Measurements from ENCODE around the gene AIRE. TPM values are rescaled to one million over a fixed set of nuclear protein-coding genes. Genes with fewer than 3 reads are reported as not detected.

AIRE gene
- total RNA-seq, 2 experiments from 2014 or later = not detected

DNA sequence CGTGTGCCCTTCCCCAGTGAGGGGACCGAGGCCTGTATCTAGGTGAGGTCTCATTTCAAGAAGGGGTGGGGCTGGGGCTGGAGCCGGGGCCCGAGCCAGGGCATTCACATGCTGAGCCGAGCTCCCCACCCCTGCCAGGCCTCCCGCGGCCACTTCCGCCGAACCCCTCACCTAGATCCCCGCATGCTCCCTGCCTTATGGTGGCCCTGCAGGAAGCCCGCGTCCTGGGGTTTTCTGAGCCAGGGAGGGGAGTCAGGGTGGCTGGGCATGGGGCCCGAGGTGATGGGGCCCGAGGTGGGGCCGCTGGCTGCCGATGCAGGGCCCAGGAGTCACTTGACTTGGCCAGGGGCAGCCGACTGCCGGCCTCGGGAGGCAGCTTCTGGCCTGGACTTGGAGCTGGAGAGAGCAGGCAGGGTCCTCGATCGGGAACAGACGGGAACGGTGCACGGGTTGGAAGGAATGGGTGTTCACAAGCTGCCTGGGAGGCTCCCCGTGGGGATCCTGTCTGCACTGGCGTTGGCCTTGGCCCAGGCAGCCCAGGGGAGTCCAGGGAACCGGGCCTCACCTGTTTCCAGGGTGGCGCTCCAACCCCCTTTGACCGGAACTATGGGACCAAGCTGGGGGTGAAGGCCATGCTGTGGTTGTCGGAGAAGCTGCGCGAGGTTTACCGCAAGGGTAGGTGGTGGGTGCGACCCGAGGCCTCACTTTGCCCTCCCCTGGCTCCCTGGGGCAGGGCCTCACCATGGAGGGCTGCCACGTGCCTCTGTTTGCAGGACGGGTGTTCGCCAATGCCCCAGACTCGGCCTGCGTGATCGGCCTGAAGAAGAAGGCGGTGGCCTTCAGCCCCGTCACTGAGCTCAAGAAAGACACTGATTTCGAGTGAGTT is 40.0 kb downstream of the AIRE start:
- Mint-ChIP-seq H3K4me3 (no peak overlapping the region), H3K36me3 (ENCODE audit: low read depth) (peaks cover 11% of the 10 kb centered on the region), H3K27ac (no peak overlapping the region), H3K27me3 (ENCODE audit: low read depth) (no peaks in the 10 kb centered on the region), H3K9me3 (ENCODE audit: insufficient read depth) (no peaks in the 10 kb centered on the region), H3K4me1 (ENCODE audit: low read depth) (no peaks in the 10 kb centered on the region)
- ATAC-seq (no peak), DNase-seq (no peak)
- CTCF ChIA-PET = no interaction called here
- POLR2A ChIA-PET = no interaction called here

DNA sequence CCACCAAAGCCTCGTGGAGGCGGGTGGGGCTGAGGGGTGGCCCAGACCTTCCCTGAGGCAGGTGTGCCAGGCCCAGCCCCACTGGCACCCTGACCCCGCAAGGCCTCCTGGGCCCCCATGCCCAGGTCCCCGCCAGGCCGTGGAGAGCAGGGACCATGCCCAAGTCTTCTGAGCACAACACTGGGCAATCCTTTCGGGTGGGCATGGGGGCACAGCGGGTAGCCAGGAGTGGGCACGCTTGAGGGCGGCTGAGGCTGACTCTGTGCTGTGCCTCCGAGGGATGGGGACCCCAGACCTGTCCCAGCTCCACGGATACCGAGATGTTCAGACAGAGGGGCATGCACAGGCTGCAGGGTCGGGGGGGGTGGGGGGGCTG is 40.6 kb downstream of the AIRE start:
- no peak for ATAC-seq
- H3K9me3 Mint-ChIP-seq (ENCODE audit: insufficient read depth) = no peaks in the 10 kb centered on the region
- H3K27ac Mint-ChIP-seq = no peak overlapping the region
- H3K4me1 Mint-ChIP-seq (ENCODE audit: low read depth) = no peaks in the 10 kb centered on the region
- no peak for DNase-seq
- H3K4me3 Mint-ChIP-seq = no peak overlapping the region
- CTCF ChIA-PET = no interaction called here
- POLR2A ChIA-PET = no interaction called here
- no peaks in the 10 kb centered on the region for H3K27me3 Mint-ChIP-seq (ENCODE audit: low read depth)
- H3K36me3 Mint-ChIP-seq (ENCODE audit: low read depth) = peaks cover 11% of the 10 kb centered on the region

DNA sequence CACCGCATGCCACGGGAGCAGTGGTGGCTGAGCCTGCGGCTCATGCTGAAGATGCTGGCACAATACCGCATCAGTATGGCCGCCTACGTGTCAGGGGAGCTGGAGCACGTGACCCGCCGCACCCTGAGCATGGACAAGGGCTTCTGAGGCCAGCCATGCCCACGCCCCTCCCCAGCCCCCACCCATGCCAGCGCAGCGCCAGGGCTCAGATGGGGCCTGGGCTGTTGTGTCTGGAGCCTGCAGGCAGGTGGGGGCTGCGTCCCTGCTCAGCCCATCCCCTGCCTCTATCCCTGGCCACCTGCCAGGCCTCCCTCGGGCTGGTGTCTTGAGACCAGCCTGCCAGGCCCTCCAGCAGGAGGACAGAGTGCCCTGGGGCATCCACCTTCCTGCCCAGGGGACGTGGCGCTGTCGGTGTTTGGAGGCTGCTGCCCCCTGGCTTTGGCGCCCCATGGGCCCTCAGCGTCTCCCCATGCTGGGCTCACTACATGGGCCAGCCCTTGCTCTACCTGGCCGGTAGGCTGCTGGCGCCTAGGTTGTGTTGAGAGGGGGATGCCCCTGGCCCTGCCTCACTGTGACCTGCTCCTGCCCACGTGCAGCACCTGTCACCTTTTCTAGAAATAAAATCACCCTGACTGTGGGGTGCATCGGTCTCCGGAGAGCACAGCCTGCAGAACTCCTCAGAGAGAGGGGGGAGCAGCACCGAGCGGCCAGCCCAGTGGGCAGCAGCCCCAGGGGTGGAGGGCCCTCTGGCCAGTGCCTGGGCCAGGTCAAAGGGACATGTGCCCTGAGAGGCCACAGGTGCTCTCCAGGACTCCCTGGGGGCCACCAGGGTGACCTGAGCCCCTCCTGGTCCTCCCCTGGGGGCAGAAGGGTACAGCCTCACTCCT is 41.3 kb downstream of the AIRE start:
- ChIA-PET CTCF (interaction anchor here (1.0 kb wide), 1 partner anchor 29 kb away, joined by 3 read pairs; no protein-coding TSS in a partner anchor), POLR2A (interaction anchor here (1.2 kb wide), 1 partner anchor 11 kb away, joined by 5 read pairs; no protein-coding TSS in a partner anchor)
- Mint-ChIP-seq H3K36me3 (ENCODE audit: low read depth) (peaks cover 13% of the 10 kb centered on the region), H3K4me1 (ENCODE audit: low read depth) (no peaks in the 10 kb centered on the region), H3K27me3 (ENCODE audit: low read depth) (no peaks in the 10 kb centered on the region), H3K9me3 (ENCODE audit: insufficient read depth) (no peaks in the 10 kb centered on the region), H3K4me3 (no peak overlapping the region), H3K27ac (no peak overlapping the region)
- DNase-seq (no peak), ATAC-seq (no peak)

DNA sequence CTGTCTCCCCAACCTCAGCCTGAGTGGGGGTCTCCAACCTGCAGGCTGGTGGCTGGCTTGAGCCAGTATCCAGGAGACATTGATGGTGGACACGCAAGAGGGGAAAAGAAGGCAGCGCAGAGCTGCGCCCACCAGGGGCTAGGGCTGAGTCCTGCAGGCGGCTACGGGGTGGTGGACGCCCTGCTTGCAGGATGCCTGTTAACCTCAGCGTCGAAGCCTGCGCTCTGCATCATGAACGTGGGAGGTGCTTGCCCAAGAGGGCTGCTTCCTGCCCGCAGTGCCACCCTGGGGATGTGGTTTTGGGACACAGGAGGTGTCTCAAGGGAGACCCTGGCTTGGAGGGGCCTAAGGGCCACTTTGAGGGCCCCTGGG is 41.9 kb downstream of the AIRE start:
- DNase-seq = no peak
- ChIA-PET CTCF (interaction anchor here (1.0 kb wide), 1 partner anchor 30 kb away, joined by 3 read pairs; no protein-coding TSS in a partner anchor), POLR2A (interaction anchor here (0.6 to 1.2 kb wide), 2 partner anchors 11 to 19 kb away, joined by 3 to 5 read pairs; no protein-coding TSS in a partner anchor)
- Mint-ChIP-seq H3K9me3 (ENCODE audit: insufficient read depth) (no peaks in the 10 kb centered on the region), H3K27ac (no peak overlapping the region), H3K27me3 (ENCODE audit: low read depth) (no peaks in the 10 kb centered on the region), H3K36me3 (ENCODE audit: low read depth) (peaks cover 13% of the 10 kb centered on the region), H3K4me1 (ENCODE audit: low read depth) (no peaks in the 10 kb centered on the region), H3K4me3 (no peak overlapping the region)
- no peak for ATAC-seq

DNA sequence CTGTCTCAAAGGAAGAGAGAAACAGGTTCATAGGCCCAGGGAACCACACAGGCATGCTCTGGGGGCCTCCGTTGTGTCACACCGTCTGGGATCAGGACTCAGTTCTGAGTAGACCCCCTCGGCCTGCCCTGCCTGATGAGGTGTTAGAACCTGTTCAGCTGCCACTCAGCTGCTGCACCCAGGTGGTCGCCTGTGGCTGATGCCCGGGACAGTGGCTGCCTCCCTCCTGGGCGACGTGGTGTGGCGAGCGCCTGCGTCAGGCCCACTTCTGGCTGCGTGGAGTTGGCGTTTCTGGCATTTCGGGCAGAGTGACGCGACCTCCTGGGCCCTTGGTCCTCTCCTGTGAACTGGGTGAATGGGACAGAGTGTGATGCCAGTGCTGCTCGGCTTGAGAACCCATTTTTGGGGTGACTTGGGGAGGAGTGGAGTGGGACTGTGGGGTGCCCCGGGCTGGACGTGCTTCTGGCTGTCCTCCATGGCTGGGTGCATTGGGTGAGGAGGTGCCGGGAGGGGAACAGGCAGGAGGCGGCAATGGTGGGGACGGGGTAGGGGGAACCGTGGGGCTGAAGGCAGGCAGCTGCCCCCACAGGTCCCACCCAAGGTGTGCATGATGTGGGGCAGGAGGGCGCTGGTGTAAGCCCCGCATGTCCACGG is 42.7 kb downstream of the AIRE start:
- DNase-seq = no peak
- peaks cover 10% of the 10 kb centered on the region for H3K36me3 Mint-ChIP-seq (ENCODE audit: low read depth)
- no peak overlapping the region for H3K4me3 Mint-ChIP-seq
- H3K27ac Mint-ChIP-seq = peak overlapping the region; percentile 25
- no peaks in the 10 kb centered on the region for H3K27me3 Mint-ChIP-seq (ENCODE audit: low read depth)
- H3K9me3 Mint-ChIP-seq (ENCODE audit: insufficient read depth) = no peaks in the 10 kb centered on the region
- POLR2A ChIA-PET = interaction anchor here (0.6 to 1.2 kb wide), 2 partner anchors 10 to 19 kb away, joined by 3 to 5 read pairs; no protein-coding TSS in a partner anchor
- ATAC-seq = no peak
- CTCF ChIA-PET = interaction anchor here (1.0 kb wide), 1 partner anchor 31 kb away, joined by 3 read pairs; no protein-coding TSS in a partner anchor
- H3K4me1 Mint-ChIP-seq (ENCODE audit: low read depth) = no peaks in the 10 kb centered on the region

DNA sequence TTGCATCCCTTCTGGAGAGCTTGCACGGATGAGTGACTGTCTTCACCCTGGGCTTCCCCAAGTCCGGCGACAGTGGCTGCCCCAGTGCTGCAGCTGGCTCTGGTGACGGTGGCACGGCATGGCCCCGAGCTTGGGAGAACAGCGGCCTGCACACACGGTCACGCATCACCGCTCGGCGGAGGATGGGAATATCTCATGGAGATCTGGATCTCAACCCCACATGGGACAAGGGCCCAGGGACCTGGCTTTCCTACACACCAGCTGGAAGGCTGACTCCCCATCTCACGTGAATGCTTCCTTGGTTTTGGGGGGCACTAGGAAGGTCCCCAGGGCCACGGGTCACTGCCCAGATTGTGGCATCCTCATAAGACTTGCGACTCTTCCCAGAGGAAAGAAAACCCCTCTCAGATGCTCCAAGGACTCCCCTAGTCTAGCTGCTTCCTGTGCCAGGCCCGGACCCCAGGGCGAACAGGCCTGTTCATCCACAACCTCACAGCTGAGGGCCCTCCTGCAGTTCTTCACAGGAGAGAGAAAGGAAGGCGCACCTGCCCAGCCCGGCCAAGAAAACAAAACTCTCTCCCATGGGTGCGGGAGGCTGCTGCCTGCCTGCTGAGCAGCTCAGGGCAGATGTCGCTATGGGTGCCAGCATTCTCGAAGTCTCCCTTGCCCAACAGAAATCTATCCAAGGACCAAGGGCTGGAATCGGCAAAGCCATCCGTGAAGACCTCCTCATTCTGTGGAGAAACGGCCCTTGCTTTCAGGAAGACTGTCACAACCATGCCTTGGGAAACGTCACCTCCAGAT is 43.6 kb downstream of the AIRE start:
- ChIA-PET POLR2A (interaction anchor here (0.6 kb wide), 1 partner anchor 76 kb away, joined by 3 read pairs; no protein-coding TSS in a partner anchor), CTCF (no interaction called here)
- H3K27me3 Mint-ChIP-seq (ENCODE audit: low read depth) = no peaks in the 10 kb centered on the region
- H3K36me3 Mint-ChIP-seq (ENCODE audit: low read depth) = peaks cover 10% of the 10 kb centered on the region
- no peak overlapping the region for H3K27ac Mint-ChIP-seq
- DNase-seq (no peak), ATAC-seq (no peak)
- H3K4me1 Mint-ChIP-seq (ENCODE audit: low read depth) = no peaks in the 10 kb centered on the region
- H3K9me3 Mint-ChIP-seq (ENCODE audit: insufficient read depth) = no peaks in the 10 kb centered on the region
- no peak overlapping the region for H3K4me3 Mint-ChIP-seq

DNA sequence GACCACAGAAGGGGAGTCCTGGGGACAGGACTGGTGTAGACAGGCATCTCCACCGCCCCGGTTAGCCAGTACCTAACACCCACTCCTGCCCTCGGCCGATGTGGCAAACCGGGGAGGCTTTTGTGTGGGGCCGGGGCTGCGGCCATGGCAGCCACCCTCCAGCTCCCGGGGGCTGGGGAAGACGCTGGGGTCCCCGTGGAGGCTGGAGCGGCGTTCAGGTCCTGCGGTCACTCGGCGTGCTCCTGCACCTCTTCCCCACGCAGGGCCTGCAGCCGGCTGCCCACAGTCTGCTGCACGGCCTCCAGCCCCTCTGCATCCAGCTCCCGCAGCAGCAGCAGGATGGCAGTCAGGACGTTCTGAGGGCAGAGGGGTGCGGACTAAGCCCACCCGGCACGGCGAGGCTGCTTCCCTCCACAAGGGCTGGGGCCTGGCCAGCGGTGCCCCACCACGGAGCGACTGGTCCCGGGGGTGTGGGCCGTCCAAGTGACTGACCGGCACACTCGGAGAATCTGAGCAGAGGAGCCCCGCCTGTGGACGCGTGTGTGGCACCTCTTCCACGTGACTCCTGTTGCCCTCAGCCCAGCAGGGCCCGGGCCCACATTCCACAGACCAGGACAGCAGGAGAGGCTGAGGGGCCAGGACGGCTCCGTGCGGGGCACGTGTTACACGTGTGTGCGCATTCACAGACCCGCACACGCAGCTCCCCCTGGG is 44.5 kb downstream of the AIRE start:
- no peaks in the 10 kb centered on the region for H3K4me1 Mint-ChIP-seq (ENCODE audit: low read depth)

DNA sequence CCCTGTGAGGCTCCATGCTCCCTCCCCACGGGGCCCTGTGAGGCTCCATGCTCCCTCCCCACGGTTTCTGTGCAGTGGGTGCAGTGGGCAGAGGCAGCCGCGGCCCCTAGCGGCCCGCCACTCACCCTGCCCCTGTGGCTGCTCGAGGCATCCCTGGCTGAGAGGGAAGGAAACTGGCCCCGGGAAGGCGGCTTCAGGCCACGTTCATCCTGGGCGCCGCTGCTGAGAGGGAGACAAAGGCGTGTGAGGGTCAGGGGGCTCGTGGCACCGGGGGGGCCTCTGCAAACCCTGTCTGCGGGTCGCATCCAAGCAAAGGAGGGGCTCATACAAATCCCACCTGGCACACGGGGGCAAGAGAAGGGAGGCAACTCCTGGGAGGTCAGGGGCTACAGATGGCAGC is 45.0 kb downstream of the AIRE start:
- Mint-ChIP-seq H3K27ac (peak overlapping the region; percentile 25), H3K4me1 (ENCODE audit: low read depth) (no peaks in the 10 kb centered on the region), H3K36me3 (ENCODE audit: low read depth) (peaks cover 4% of the 10 kb centered on the region), H3K9me3 (ENCODE audit: insufficient read depth) (no peaks in the 10 kb centered on the region), H3K27me3 (ENCODE audit: low read depth) (no peaks in the 10 kb centered on the region), H3K4me3 (no peak overlapping the region)
- ChIA-PET POLR2A (no interaction called here), CTCF (no interaction called here)
- DNase-seq (no peak), ATAC-seq (no peak)

More for the DNA sequence above, 44.5 kb downstream of the AIRE start:
- ChIA-PET POLR2A (no interaction called here), CTCF (no interaction called here)
- DNase-seq = no peak
- peaks cover 6% of the 10 kb centered on the region for H3K36me3 Mint-ChIP-seq (ENCODE audit: low read depth)
- ATAC-seq = no peak
- no peaks in the 10 kb centered on the region for H3K27me3 Mint-ChIP-seq (ENCODE audit: low read depth)
- H3K27ac Mint-ChIP-seq = no peak overlapping the region
- no peaks in the 10 kb centered on the region for H3K9me3 Mint-ChIP-seq (ENCODE audit: insufficient read depth)
- H3K4me3 Mint-ChIP-seq = no peak overlapping the region

DNA sequence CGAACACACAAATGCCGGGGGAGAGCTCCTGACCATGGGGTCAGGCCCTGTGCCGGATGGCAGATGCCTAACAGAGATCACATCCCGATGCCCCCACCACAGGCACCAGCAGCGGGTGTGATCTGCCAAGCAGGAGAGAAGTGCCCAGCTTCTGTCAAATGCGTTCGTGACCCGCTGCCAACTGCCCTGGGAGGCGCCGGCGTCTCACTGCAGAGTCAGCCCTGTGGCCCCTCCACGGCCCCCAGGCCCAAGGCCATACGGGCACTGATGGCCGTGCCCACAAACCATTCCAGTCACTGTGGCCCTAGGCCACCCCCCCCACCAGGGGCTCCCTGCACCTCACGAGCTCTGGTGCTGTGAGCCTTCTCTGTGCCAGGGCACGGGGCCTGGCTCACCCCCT is 45.5 kb downstream of the AIRE start:
- Mint-ChIP-seq H3K27me3 (ENCODE audit: low read depth) (no peaks in the 10 kb centered on the region), H3K4me3 (no peak overlapping the region), H3K4me1 (ENCODE audit: low read depth) (no peaks in the 10 kb centered on the region), H3K27ac (no peak overlapping the region), H3K9me3 (ENCODE audit: insufficient read depth) (no peaks in the 10 kb centered on the region), H3K36me3 (ENCODE audit: low read depth) (peaks cover 4% of the 10 kb centered on the region)
- POLR2A ChIA-PET = no interaction called here
- DNase-seq (no peak), ATAC-seq (no peak)
- CTCF ChIA-PET = no interaction called here

DNA sequence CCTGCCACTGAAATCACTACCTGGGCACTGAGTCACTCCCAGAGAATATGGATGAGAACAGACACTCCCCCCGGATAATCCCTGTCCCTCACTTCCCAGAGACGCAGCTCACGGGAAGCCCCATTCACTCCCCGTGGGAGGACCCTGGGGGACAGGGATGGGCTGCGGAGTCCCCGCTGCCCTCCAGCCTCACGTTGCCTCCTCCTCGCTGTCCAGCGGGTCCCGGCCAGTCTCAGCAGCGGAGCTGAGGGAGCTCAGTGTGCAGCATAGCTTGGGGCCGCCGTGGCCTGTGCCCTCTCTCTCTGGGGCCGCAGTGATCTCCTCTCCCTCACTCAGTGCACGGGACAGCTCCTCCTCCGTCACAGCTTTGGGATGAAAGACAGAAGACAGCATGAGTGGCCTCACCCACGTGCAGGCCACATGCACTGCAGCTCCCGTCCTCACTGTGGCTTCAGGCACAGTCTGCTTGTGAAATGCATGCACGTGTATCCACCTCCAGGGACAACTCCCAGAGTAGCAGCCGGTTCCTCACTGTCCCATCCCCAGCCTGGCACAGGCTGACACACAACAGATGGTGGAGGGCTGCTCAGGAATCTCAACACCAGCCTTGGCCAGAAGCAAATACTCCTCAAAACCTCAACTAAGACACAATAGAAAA is 46.1 kb downstream of the AIRE start:
- H3K4me1 Mint-ChIP-seq (ENCODE audit: low read depth) = no peaks in the 10 kb centered on the region
- peaks cover 4% of the 10 kb centered on the region for H3K36me3 Mint-ChIP-seq (ENCODE audit: low read depth)
- no peak overlapping the region for H3K4me3 Mint-ChIP-seq
- POLR2A ChIA-PET = no interaction called here
- ATAC-seq (no peak), DNase-seq (no peak)
- no peaks in the 10 kb centered on the region for H3K9me3 Mint-ChIP-seq (ENCODE audit: insufficient read depth)
- H3K27ac Mint-ChIP-seq = no peak overlapping the region
- H3K27me3 Mint-ChIP-seq (ENCODE audit: low read depth) = no peaks in the 10 kb centered on the region
- CTCF ChIA-PET = no interaction called here
